ENCODE data around the gene GAS7. TPM values are rescaled to one million over a fixed set of nuclear protein-coding genes. Genes with fewer than 3 reads are reported as not detected.

GAS7 gene
- total RNA-seq, 1 experiment from 2014 or later, result 12.3 TPM

- H3K27ac Mint-ChIP-seq, result no peak overlapping the region
- H3K27me3 Mint-ChIP-seq (ENCODE audit: low read depth), result no peaks in the 10 kb centered on the region
- POLR2A ChIA-PET, result no interaction called here
- TF ChIP-seq ZNF671 (CRISPR knock-in tag; IDR thresholded peaks at IDR 0.05), result no peak
- TF ChIP-seq ZNF232 (CRISPR knock-in tag; IDR thresholded peaks at IDR 0.05), result no peak
- H3K36me3 Mint-ChIP-seq, result peaks cover 5% of the 10 kb centered on the region; the same call in 1 of the 2 replicates
- ATAC-seq (no peak), DNase-seq (ENCODE audit: low spot score) (no peak)
- no peak overlapping the region for H3K4me3 Mint-ChIP-seq
- CTCF ChIA-PET, result interaction anchor here (1.1 to 1.4 kb wide), 2 partner anchors 9 to 45 kb away, joined by 4 to 5 read pairs; no protein-coding TSS in a partner anchor
- peaks cover 10% of the 10 kb centered on the region; the same call in 1 of the 2 replicates for H3K9me3 Mint-ChIP-seq
- no peaks in the 10 kb centered on the region for H3K4me1 Mint-ChIP-seq
These were observed 261.1 kb downstream of the GAS7 start for GRCh38 chr17:9937241-9937761.

DNA sequence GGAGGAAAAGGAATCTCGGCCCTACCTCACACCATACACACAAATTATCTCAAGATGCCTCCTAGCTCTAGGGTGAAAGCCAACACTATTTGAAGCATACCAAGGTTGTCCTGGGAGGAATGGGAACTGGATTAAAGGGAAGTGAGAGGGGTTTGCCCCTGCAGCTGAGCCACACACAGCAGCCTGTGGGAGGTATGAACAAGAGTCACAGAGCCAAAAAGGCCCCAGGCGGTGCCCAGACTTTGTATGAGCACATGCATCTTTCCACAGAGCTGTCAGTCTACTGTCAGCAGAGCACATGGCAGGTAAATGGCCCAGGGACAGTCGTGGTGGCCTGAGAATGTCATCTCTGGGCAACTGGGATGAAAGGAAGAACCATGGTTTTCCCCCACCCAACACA is 262.3 kb downstream of the GAS7 start:
- no peaks in the 10 kb centered on the region for H3K27me3 Mint-ChIP-seq (ENCODE audit: low read depth)
- H3K4me3 Mint-ChIP-seq, result no peak overlapping the region
- 0 out of 2 replicates have a peak, but pooled peaks cover 2% of the 10 kb centered on the region for H3K4me1 Mint-ChIP-seq
- H3K27ac Mint-ChIP-seq, result no peak overlapping the region
- ATAC-seq (no peak), DNase-seq (ENCODE audit: low spot score) (no peak)
- H3K9me3 Mint-ChIP-seq, result peaks cover 10% of the 10 kb centered on the region; the same call in 1 of the 2 replicates
- ChIA-PET POLR2A (no interaction called here), CTCF (interaction anchor here (0.7 kb wide), 1 partner anchor 291 kb away, joined by 3 read pairs; no protein-coding TSS in a partner anchor)
- H3K36me3 Mint-ChIP-seq, result peaks cover 5% of the 10 kb centered on the region; the same call in 1 of the 2 replicates
- TF ChIP-seq GABPB1 (CRISPR knock-in tag; IDR thresholded peaks at IDR 0.05) (no peak), IRF2 (CRISPR knock-in tag; IDR thresholded peaks at IDR 0.05; ENCODE audit: borderline replicate concordance, low read depth) (no peak), ZNF317 (CRISPR knock-in tag; IDR thresholded peaks at IDR 0.05; ENCODE audit: borderline replicate concordance, low read depth) (no peak), NFYB (CRISPR knock-in tag; conservative IDR thresholded peaks at IDR 0.05; ENCODE audit: low read depth) (no peak), SP1 (CRISPR knock-in tag; conservative IDR thresholded peaks at IDR 0.05) (no peak), PRDM15 (CRISPR knock-in tag; IDR thresholded peaks at IDR 0.05) (no peak), ATF6 (CRISPR knock-in tag; IDR thresholded peaks at IDR 0.05) (no peak), PREB (CRISPR knock-in tag; IDR thresholded peaks at IDR 0.05; ENCODE audit: borderline replicate concordance) (no peak), KAT7 (CRISPR knock-in tag; IDR thresholded peaks at IDR 0.05; ENCODE audit: borderline replicate concordance) (no peak)
- TF ChIP-seq, protein P1, sequence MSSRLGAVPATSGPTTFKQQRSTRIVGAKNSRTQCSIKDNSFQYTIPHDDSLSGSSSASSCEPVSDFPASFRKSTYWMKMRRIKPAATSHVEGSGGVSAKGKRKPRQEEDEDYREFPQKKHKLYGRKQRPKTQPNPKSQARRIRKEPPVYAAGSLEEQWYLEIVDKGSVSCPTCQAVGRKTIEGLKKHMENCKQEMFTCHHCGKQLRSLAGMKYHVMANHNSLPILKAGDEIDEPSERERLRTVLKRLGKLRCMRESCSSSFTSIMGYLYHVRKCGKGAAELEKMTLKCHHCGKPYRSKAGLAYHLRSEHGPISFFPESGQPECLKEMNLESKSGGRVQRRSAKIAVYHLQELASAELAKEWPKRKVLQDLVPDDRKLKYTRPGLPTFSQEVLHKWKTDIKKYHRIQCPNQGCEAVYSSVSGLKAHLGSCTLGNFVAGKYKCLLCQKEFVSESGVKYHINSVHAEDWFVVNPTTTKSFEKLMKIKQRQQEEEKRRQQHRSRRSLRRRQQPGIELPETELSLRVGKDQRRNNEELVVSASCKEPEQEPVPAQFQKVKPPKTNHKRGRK (CRISPR knock-in tag; IDR thresholded peaks at IDR 0.05; ENCODE audit: borderline replicate concordance), result no peak

- Mint-ChIP-seq H3K27ac (no peak overlapping the region), H3K27me3 (ENCODE audit: low read depth) (no peaks in the 10 kb centered on the region), H3K36me3 (peaks cover 5% of the 10 kb centered on the region; the same call in 1 of the 2 replicates), H3K4me1 (0 out of 2 replicates have a peak, but pooled peaks cover 3% of the 10 kb centered on the region), H3K9me3 (peaks cover 10% of the 10 kb centered on the region; the same call in 1 of the 2 replicates), H3K4me3 (no peak overlapping the region)
- ATAC-seq (no peak), DNase-seq (ENCODE audit: low spot score) (no peak)
- ChIA-PET POLR2A (no interaction called here), CTCF (interaction anchor here (1.9 kb wide), 1 partner anchor 11 kb away, joined by 7 read pairs; no protein-coding TSS in a partner anchor)
- no peak for TF ChIP-seq FOXK1 (CRISPR knock-in tag; IDR thresholded peaks at IDR 0.05)
- no peak for TF ChIP-seq NFYB (CRISPR knock-in tag; conservative IDR thresholded peaks at IDR 0.05; ENCODE audit: low read depth)
- no peak for TF ChIP-seq ESRRA (CRISPR knock-in tag; IDR thresholded peaks at IDR 0.05; ENCODE audit: borderline replicate concordance)
- TF ChIP-seq ATF1 (CRISPR knock-in tag; IDR thresholded peaks at IDR 0.05), result no peak
- TF ChIP-seq, protein P2, sequence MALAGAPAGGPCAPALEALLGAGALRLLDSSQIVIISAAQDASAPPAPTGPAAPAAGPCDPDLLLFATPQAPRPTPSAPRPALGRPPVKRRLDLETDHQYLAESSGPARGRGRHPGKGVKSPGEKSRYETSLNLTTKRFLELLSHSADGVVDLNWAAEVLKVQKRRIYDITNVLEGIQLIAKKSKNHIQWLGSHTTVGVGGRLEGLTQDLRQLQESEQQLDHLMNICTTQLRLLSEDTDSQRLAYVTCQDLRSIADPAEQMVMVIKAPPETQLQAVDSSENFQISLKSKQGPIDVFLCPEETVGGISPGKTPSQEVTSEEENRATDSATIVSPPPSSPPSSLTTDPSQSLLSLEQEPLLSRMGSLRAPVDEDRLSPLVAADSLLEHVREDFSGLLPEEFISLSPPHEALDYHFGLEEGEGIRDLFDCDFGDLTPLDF (CRISPR knock-in tag; IDR thresholded peaks at IDR 0.05), result no peak
- no peak for TF ChIP-seq PRDM15 (CRISPR knock-in tag; IDR thresholded peaks at IDR 0.05)
These were observed 263.0 kb downstream of the GAS7 start for GRCh38 chr17:9935408-9935807.

All from WTC11 (cell line).